Neural cell (in vitro differentiated cells): ENCODE data around the gene EZR. TPM values are rescaled to one million over a fixed set of nuclear protein-coding genes. Genes with fewer than 3 reads are reported as not detected.

Experiments used
- H2AFZ ChIP-seq: fragments of 200-600, 300-800 bp; sonication (generic), shearing (Covaris generic); 2 replicates; pipeline ENCODE4 v1.6.0; 2014; ENCODE audit warnings: low read depth, mild to moderate bottlenecking, antibody characterized with exemption, low read length, moderate library complexity
- H3F3A ChIP-seq: fragments of 200-600 bp; shearing (Covaris generic); 2 replicates; pipeline ENCODE4 v1.6.1; 2016; ENCODE audit warnings: mild to moderate bottlenecking, moderate library complexity, mixed read lengths, antibody characterized with exemption, low read length; ENCODE audit not compliant: insufficient read depth, poor library complexity, severe bottlenecking
- H3K27ac ChIP-seq: fragments of 200-600, 300-800 bp; sonication (generic), shearing (Covaris generic); 2 replicates; pipeline ENCODE4 v1.5.1; 2014; ENCODE audit warnings: mild to moderate bottlenecking, low read length, moderate library complexity
- H3K27me3 ChIP-seq: fragments of 300-800, 200-600 bp; sonication (generic), shearing (Covaris generic); 2 replicates; pipeline ENCODE4 v1.6.0; 2014; ENCODE audit warnings: mild to moderate bottlenecking, low read depth, low read length, moderate library complexity; ENCODE audit not compliant: insufficient read depth
- H3K36me3 ChIP-seq: fragments of 300-800, 200-600 bp; sonication (generic), shearing (Covaris generic); 2 replicates; pipeline ENCODE4 v1.5.1; 2014; ENCODE audit warnings: mild to moderate bottlenecking, antibody characterized with exemption, low read length, moderate library complexity; ENCODE audit not compliant: insufficient read depth
- H3K4me2 ChIP-seq: fragments of 300-800, 200-600 bp; sonication (generic), shearing (Covaris generic); 2 replicates; pipeline ENCODE4 v1.6.0; 2014; ENCODE audit warnings: mild to moderate bottlenecking, low read length
- H3K4me3 ChIP-seq: fragments of 300-800, 200-600 bp; sonication (generic), shearing (Covaris generic); 2 replicates; pipeline ENCODE4 v1.5.1; 2014; ENCODE audit warnings: mild to moderate bottlenecking, low read length, moderate library complexity
- H3K79me2 ChIP-seq: fragments of 200-600 bp; shearing (Covaris generic); replicated peaks from 2 replicates; pipeline ENCODE4 v1.6.0; 2014; ENCODE audit warnings: mild to moderate bottlenecking, low read length, moderate library complexity; ENCODE audit not compliant: insufficient read depth
- H3K9ac ChIP-seq: fragments of 300-800, 200-600 bp; sonication (generic), shearing (Covaris generic); 2 replicates; pipeline ENCODE4 v1.6.1; 2016; ENCODE audit warnings: mild to moderate bottlenecking, low read length, mixed read lengths
- H3K9me2 ChIP-seq: fragments of 200-600 bp; shearing (Covaris generic); 2 replicates; pipeline ENCODE4 v1.6.1; 2016; ENCODE audit warnings: mild to moderate bottlenecking, low read length, mixed read lengths; ENCODE audit not compliant: insufficient read depth
- H3K9me3 ChIP-seq: fragments of 200-600, 300-800 bp; sonication (generic), shearing (Covaris generic); 2 replicates; pipeline ENCODE4 v1.6.1; 2016; ENCODE audit warnings: mild to moderate bottlenecking, mixed run types, low read length, moderate library complexity, mixed read lengths
- H4K20me1 ChIP-seq: fragments of 200-600 bp; shearing (Covaris generic); 2 replicates; pipeline ENCODE4 v1.6.1; 2016; ENCODE audit warnings: mild to moderate bottlenecking, mixed run types; ENCODE audit not compliant: insufficient read depth
- CTCF ChIP-seq: fragments of 450-650 bp; IDR thresholded peaks from 2 replicates; pipeline ENCODE4 v1.5.1; 2014; ENCODE audit warnings: antibody characterized with exemption, mild to moderate bottlenecking, moderate library complexity; ENCODE audit not compliant: poor library complexity, severe bottlenecking
- EP300 ChIP-seq: fragments of 450-650 bp; conservative IDR thresholded peaks from 2 replicates; pipeline ENCODE4 v1.6.1; 2014; ENCODE audit warnings: antibody characterized with exemption, mild to moderate bottlenecking, moderate library complexity; ENCODE audit not compliant: poor library complexity, severe bottlenecking
- EZH2 ChIP-seq: fragments of 200-600, 300-800 bp; shearing (Covaris generic), sonication (generic); IDR thresholded peaks from 2 replicates; pipeline ENCODE4 v1.6.1; 2014; ENCODE audit warnings: antibody characterized with exemption, low read length, borderline replicate concordance, mild to moderate bottlenecking; ENCODE audit not compliant: insufficient read depth, poor library complexity, severe bottlenecking
- MXI1 ChIP-seq: fragments of 450-650 bp; conservative IDR thresholded peaks from 2 replicates; pipeline ENCODE4 v1.6.1; 2014; ENCODE audit warnings: antibody characterized with exemption, mild to moderate bottlenecking; ENCODE audit not compliant: poor library complexity, severe bottlenecking
- POLR2AphosphoS5 ChIP-seq: IDR thresholded peaks from 2 replicates; pipeline ENCODE4 v1.6.1; 2012
- RAD21 ChIP-seq: fragments of 450-650 bp; conservative IDR thresholded peaks from 2 replicates; pipeline ENCODE4 v1.6.1; 2014; ENCODE audit warnings: antibody characterized with exemption, mild to moderate bottlenecking, moderate library complexity
- REST ChIP-seq: IDR thresholded peaks from 2 replicates; pipeline ENCODE4 v1.6.1; 2012; ENCODE audit warnings: borderline replicate concordance
- SMC3 ChIP-seq: fragments of 450-650 bp; conservative IDR thresholded peaks from 2 replicates; pipeline ENCODE4 v1.6.1; 2014; ENCODE audit warnings: antibody characterized with exemption, mild to moderate bottlenecking, moderate library complexity; ENCODE audit not compliant: poor library complexity
- TAF1 ChIP-seq: IDR thresholded peaks from 2 replicates; pipeline ENCODE4 v1.6.1; 2012; ENCODE audit warnings: low read depth
- polyA plus RNA-seq: library from polyadenylated mRNA; depleted of rRNA; stranded (reverse); fragments of >200 nt; gene quantifications from 2 replicates; pipeline ENCODE4 v1.2.3, GENCODE V29; 2014

The EZR gene
- polyA plus RNA-seq, 1 donor from 2014 or later, result 1.6 TPM

- no peak overlapping the region for H3K4me3 ChIP-seq
- no peaks in the 10 kb centered on the region for H4K20me1 ChIP-seq
- no peaks in the 10 kb centered on the region for H3K9me2 ChIP-seq
- H3K9ac ChIP-seq, result no peak overlapping the region
- H3F3A ChIP-seq, result no peaks in the 10 kb centered on the region
- H2AFZ ChIP-seq, result no peak overlapping the region
- no peak overlapping the region for H3K4me2 ChIP-seq
- H3K9me3 ChIP-seq, result no peaks in the 10 kb centered on the region
- no peaks in the 10 kb centered on the region for H3K36me3 ChIP-seq
- H3K27ac ChIP-seq, result no peak overlapping the region
- H3K27me3 ChIP-seq, result no peaks in the 10 kb centered on the region
- H3K79me2 ChIP-seq, result no peaks in the 10 kb centered on the region
- TF ChIP-seq EZH2, result no peak
- TF ChIP-seq CTCF, result no peak
- no peak for TF ChIP-seq POLR2AphosphoS5
- no peak for TF ChIP-seq RAD21
- no peak for TF ChIP-seq MXI1
- TF ChIP-seq TAF1, result no peak
- TF ChIP-seq REST, result no peak
- TF ChIP-seq EP300, result no peak
- TF ChIP-seq SMC3, result no peak
Measured at GRCh38 chr6:158781692-158782373, 37.3 kb downstream of the EZR start.

GRCh38 chr6:158780988-158781691, 38.0 kb downstream of the EZR start:
- no peaks in the 10 kb centered on the region for H3K79me2 ChIP-seq
- no peaks in the 10 kb centered on the region for H4K20me1 ChIP-seq
- no peaks in the 10 kb centered on the region for H3K36me3 ChIP-seq

More at GRCh38 chr6:158780988-158781691, 38.0 kb downstream of the EZR start:
- no peak overlapping the region for H3K4me2 ChIP-seq
- no peak overlapping the region for H2AFZ ChIP-seq
- no peaks in the 10 kb centered on the region for H3K9me3 ChIP-seq
- no peaks in the 10 kb centered on the region for H3F3A ChIP-seq
- H3K27ac ChIP-seq, result no peak overlapping the region
- no peak overlapping the region for H3K9ac ChIP-seq
- H3K27me3 ChIP-seq, result no peaks in the 10 kb centered on the region
- TF ChIP-seq SMC3, result no peak
- TF ChIP-seq TAF1, result no peak
- no peak for TF ChIP-seq EP300
- no peak for TF ChIP-seq REST
- H3K4me3 ChIP-seq, result no peak overlapping the region
- no peaks in the 10 kb centered on the region for H3K9me2 ChIP-seq
